Astrocyte of the spinal cord (primary cell): ENCODE measurements around the gene BCL2L12.

Source experiments
- DNase-seq: peaks from one replicate; pipeline ENCODE4 v3.0.0; 2011; ENCODE audit warnings: low read depth, low spot score
- H3K4me3 ChIP-seq: 2 replicates; pipeline ENCODE4 v1.5.1; 2011; ENCODE audit warnings: low read depth, mild to moderate bottlenecking, low read length, moderate library complexity
- in situ Hi-C: cut with HindIII; loops from 2 replicates; pipeline ENCODE4 v1.10.0; 2017; ENCODE audit warnings: low sequenced_read_pairs
- TF ChIP-seq, protein P1 (sequence below): IDR thresholded peaks from 2 replicates; pipeline ENCODE4 v1.5.1; 2012; ENCODE audit warnings: low read depth, mild to moderate bottlenecking, low read length, inconsistent platforms

BCL2L12 gene

DNA sequence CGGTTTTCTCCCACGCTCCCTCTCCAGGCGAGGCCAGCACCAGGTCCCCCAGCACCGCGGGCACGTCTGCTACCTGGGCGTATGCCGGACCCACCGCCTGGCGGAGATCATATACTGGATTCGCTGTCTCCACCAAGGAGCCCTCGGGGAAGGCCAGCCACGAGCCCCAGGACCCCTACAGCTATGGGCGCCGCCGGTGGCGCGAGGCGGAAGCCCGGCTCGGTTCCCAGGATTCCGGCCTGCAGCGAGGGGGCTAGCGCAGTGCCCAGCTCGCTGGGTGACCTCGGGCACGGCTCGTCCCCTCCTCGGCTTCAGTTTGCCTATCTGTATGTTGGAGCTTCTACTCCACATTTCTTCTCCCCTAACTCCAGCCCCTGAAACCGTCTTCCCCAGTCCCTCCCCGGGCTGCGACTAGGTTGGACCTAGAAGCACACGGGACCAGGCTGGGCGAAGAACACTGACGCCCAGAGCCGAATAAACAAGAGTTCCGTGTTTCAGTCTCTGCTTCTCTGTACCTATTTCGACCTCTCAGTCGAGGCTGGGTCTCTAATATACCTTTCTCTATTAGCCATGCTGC, 24.4 kb downstream of the BCL2L12 start:
- TF ChIP-seq, protein P1, sequence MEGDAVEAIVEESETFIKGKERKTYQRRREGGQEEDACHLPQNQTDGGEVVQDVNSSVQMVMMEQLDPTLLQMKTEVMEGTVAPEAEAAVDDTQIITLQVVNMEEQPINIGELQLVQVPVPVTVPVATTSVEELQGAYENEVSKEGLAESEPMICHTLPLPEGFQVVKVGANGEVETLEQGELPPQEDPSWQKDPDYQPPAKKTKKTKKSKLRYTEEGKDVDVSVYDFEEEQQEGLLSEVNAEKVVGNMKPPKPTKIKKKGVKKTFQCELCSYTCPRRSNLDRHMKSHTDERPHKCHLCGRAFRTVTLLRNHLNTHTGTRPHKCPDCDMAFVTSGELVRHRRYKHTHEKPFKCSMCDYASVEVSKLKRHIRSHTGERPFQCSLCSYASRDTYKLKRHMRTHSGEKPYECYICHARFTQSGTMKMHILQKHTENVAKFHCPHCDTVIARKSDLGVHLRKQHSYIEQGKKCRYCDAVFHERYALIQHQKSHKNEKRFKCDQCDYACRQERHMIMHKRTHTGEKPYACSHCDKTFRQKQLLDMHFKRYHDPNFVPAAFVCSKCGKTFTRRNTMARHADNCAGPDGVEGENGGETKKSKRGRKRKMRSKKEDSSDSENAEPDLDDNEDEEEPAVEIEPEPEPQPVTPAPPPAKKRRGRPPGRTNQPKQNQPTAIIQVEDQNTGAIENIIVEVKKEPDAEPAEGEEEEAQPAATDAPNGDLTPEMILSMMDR: no peak
- in situ Hi-C loops: no loop called here
- no peak for DNase-seq
- peak overlapping the region; percentile 53 for H3K4me3 ChIP-seq

DNA sequence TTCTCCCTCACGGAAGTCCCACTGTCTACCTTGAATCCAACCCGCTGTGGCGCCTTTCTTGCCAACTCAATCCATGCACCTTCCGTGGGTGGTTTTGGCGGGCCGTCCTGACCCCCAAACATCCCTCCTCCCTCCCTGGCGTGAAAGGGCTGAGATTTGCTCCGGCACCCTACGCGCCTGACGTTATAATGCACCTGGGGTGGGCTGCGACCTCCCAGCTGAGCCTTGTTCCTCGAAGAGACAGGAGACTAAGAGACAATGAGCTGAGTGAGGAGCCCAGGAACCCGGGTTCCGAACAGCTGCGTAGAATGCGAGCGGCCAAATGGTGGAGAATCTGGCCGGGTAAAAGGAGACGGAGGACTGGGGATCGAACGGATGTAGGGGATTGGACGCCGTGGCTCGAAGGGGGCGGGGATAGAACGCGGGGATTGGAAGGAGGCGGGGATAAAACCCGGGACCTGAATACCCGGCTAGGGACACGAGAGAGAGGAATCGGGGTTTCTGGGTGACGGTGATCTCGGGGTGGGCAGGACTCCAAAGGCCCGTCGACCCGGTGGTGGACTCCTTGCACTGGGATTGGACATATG, 25.0 kb downstream of the BCL2L12 start, which contains the start of gene CPT1C:
TSS of gene CPT1C (plus strand) at position 461 of the 587 bp plus-strand sequence. CDS start 1,137 bp downstream, outside the sequence.
- peak within 1 kb of the TSS; percentile 53 for H3K4me3 ChIP-seq
- DNase-seq: peak; percentile 75
- TF ChIP-seq, protein P1: no peak
- in situ Hi-C loops: no loop called here

DNA sequence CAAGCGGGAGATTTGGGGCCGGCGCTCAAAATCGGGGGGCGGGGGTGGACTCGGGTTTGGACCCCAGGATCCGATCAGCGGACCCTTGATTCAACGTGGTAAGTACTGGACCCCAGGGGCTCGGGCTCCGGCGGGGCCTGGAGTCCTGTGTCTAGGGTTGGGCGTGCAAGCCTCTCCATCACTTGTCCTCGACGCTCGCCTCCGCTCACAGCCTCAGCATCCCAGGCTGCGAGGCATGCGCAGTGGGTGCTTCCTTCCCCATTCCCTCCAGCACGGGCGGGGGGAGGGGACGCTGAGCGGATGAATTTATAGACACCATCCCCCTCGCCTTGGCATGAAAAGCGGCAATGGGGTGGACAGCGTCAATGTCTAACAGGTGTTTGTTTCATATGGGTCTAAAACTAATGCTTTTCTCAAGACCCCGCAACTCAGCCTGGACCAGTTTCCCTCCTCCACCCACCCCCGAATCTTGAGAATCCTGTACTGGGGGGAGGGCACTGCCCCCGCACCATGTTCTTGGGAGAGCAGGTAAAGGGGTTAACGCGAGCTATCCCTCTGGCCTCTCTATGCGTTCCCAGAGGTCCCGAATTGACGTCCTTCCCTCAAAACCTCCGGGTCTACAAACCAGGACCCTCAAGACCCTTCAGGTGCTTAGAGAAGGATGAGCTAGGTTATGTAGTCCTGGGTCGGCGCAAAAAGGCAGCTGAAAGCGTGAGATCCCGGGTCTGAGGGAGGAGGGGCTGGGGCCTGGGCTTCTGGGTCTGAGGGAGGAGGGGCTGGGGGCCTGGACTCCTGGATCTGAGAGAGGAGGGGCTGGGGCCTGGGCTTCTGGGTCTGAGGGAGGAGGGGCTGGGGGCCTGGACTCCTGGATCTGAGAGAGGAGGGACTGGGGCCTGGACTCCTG, 25.8 kb downstream of the BCL2L12 start:
- TF ChIP-seq, protein P1: no peak
- in situ Hi-C loops: no loop called here
- DNase-seq: peak; percentile 73
- H3K4me3 ChIP-seq: peak overlapping the region; percentile 53

DNA sequence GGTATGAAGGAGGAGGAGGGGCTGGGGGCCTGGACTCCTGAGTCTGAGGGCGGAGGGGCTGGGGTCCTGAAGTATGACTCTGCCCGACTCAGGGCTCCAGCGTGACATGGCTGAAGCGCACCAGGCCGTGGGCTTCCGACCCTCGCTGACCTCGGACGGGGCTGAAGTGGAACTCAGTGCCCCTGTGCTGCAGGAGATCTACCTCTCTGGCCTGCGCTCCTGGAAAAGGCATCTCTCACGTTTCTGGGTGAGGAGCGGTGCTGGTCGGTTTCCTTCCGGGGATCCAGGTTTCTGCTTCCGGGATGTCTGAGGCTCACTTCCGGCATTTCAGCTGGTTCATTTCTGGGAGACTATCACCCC, 26.4 kb downstream of the BCL2L12 start:
- in situ Hi-C loops: no loop called here
- peak overlapping the region; percentile 53 for H3K4me3 ChIP-seq
- TF ChIP-seq, protein P1: no peak
- no peak for DNase-seq

DNA sequence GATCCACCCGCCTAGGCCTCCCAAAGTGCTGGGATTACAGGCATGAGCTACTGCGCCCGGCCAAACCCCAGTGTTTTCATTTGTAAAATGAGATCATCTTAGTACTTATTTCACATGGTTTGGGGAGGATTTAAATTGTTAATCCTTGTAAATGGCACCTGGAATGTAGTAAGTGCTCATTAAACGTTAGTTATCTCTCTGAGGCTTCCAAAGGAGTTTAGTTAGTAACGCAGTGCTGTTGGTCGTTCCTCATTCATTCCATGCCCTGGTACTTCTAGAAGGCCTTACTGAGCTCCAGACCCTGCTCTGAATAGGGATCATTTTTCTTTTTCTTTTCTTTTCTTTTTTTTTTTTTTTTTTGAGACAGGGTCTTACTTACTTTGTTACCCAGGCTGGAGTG, 30.4 kb downstream of the BCL2L12 start:
- no peak overlapping the region for H3K4me3 ChIP-seq
- in situ Hi-C loops: no loop called here
- DNase-seq: no peak
- TF ChIP-seq, protein P1: no peak

DNA sequence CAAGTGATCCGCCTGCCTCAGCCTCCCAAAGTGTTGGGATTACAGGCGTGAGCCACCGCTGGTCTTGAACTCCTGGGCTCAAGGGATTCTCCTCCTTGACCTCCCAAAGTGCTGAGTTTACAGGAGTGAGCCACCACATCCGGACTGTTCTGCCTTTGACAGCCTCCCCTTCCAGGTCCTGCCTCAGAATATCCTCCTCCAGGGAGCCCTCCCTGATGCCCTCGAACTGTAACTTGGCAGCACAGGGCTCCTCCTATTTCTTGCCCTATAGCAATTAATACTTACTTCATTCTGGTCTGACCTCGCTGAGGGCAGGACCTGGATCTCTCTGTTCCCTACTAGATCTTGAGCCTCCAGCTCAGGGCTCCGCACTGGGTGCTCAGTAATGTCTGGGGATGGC, 31.1 kb downstream of the BCL2L12 start:
- in situ Hi-C loops: no loop called here
- TF ChIP-seq, protein P1: no peak
- H3K4me3 ChIP-seq: no peak overlapping the region
- no peak for DNase-seq
